SH-SY5Y (cell line): ENCODE data around the gene DYNC2I2.

ENCODE experiments used
- GATA2 ChIP-seq: IDR thresholded peaks from 2 replicates; pipeline ENCODE4 v1.6.1; 2011; ENCODE audit warnings: mild to moderate bottlenecking, low read depth, low read length
- GATA3 ChIP-seq: IDR thresholded peaks from 2 replicates; pipeline ENCODE4 v1.6.1; 2011; ENCODE audit warnings: low read depth, mild to moderate bottlenecking, low read length, moderate library complexity

The DYNC2I2 gene

DNA sequence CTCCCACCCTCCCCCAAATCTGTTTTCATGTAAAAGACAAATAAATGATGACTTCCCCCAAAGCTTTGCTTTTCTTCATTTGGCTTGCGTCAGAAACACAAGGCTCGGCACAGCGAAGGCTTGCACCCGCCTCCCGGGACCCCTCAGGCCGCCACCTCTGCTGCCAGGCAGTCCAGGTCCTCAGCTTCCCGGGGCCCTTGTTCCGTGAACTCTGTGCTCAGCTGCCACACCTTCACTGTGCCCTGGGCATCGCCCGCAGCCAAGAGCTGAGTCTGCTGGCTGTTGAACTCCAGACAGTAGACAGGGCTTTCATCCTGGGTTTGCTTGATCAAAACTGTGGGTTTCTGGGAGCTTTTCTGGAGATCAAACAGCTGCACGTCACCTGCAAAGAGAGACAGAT, 23.0 kb downstream of the DYNC2I2 start:
- no peak for TF ChIP-seq GATA2
- no peak for TF ChIP-seq GATA3

DNA sequence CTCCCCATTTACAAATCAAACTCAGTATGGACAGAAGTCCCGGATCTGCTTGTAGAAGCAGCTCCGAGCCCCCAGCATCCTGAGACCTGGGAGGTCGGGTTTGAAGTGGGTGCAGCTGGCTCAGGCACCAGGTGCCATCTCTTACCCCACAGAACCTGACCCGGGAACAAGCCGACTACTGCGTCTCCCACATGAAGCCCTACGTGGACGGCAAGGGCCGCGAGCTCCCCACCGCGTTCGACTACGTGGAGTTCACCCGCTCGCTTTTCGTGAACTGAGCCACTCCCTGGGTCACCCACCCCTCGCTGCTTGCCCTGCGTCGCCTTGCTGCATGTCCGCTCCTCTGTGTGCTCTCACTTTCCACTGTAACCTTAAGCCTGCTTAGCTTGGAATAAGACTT, 23.6 kb downstream of the DYNC2I2 start:
- no peak for TF ChIP-seq GATA3
- no peak for TF ChIP-seq GATA2

DNA sequence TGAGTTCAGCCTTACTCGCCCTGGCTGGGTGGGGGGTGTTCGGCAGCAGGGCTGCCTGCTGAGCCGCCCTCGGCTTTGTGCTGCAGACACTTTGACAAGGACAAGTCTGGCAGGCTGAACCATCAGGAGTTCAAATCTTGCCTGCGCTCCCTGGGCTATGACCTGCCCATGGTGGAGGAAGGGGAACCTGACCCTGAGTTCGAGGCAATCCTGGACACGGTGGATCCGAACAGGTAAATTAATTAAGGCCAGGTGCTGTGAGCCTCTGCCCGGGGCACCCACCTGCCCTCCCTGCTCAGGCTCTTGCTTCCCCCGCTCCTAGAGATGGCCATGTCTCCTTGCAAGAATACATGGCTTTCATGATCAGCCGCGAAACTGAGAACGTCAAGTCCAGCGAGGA, 24.2 kb downstream of the DYNC2I2 start:
- no peak for TF ChIP-seq GATA2
- TF ChIP-seq GATA3: no peak

DNA sequence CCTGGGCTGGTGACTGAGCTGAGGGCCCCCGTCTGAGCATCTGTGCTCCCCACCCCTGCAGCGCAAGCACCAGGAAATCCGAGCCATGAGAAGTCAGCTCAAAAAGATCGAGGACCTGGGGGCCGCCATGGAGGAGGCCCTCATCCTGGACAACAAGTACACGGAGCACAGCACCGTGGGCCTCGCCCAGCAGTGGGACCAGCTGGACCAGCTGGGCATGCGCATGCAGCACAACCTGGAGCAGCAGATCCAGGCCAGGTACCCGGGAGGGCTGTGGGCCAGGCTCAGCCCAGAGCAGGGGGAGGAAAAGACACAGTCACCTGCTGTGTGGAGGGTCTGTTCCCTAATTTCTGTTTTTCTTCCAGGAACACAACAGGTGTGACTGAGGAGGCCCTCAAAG, 24.6 kb downstream of the DYNC2I2 start:
- no peak for TF ChIP-seq GATA3
- TF ChIP-seq GATA2: no peak

DNA sequence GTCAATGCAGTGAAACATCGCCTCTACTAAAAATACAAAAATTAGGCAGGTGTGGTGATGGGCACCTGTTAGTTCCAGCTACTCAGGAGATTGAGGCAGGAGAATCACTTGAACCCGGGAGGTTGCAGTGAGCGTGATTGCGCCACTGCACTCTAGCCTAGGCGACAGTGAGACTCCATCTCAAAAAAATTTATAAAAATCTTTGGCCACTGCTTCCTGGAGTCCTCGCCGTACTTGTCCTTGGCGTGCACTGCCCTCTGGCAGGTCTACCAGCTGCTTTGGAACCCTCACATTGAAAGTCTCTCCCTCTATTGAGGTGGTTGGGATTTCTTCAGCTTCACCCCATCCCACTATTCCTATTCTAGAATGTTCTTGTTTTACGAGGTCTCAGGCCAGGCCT, 25.0 kb downstream of the DYNC2I2 start:
- TF ChIP-seq GATA2: no peak
- no peak for TF ChIP-seq GATA3

DNA sequence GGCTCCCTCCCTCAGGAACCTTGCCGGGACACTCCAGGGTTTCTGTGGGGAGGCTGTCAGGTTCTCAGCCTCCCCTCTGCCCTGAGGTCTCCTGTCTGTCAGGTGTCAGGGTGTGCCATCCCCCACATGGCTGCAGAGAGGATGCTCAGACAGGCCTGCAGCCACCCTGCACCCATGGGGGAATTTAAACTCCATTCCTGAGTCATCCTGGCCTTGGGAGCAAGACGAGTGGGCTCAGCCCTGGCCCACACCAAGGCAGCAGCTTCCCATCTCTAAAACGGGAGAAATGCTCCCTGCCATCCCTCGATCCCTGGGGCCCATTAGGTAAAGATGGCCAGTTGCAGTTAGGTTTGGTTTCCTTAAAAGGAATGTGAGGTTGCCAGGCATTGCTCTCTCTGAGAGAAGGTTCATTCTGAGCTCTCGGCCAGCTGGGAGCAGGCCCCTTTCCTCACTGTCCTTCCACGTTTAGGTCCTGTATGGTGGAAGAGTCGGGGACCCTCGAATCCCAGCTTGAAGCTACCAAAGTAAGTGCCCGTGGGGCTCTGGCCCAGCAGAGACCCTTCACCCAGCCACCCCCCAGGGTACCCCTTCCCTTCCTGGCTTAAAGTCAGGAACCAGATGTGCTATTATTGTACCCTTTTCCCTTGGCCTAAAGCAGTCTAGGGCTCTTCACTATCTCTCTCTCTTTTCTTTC, 26.6 kb downstream of the DYNC2I2 start:
- TF ChIP-seq GATA2 (no peak), GATA3 (no peak)

DNA sequence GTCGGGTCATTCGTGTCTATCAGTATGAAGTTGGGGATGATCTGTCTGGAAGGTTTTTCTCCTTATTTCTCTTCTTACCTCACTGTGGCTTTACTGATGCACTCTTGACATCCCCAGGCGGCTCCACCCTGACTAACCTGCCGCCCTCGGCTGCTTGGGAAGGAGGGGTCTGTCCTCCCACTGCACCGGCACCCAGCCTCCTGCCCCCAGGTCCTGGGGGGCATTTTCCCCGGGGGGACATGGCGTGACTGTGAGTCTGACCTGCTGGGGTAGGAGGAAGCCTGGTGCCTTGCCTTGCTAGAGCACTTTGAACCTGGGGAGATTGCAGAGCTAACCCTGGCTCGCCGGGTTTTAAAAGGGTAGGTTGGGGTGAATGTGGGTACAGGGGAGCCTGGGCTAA, 27.5 kb downstream of the DYNC2I2 start:
- TF ChIP-seq GATA3: no peak
- no peak for TF ChIP-seq GATA2

DNA sequence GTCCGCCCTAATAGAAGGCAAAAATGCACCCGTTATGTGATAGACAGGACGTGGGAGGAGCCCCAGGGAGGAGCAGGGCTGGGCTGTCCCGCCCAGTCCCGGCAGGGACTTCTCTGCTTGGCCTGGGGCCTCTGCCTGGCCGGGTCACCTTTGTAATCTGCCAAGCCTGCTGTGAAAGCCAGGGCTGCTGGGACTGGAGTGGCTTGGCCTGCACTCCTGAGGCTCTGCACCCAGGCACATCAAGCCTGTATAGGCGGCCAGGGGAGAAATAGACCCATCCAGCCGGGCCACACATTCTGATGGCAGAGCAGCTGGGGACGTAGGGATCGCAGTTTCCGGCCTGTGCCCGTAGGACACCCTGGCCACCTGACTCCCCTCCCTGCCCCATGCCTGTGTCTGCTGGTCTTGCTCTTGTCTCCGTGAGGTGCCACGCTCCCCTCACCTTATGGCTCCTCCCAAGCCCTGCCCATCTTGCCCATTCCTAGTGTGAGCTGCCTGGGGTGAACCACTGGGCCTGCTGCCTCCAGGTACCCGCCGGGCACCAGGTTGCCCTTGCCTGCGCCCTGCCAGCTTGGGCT, 28.1 kb downstream of the DYNC2I2 start:
- no peak for TF ChIP-seq GATA2
- no peak for TF ChIP-seq GATA3

DNA sequence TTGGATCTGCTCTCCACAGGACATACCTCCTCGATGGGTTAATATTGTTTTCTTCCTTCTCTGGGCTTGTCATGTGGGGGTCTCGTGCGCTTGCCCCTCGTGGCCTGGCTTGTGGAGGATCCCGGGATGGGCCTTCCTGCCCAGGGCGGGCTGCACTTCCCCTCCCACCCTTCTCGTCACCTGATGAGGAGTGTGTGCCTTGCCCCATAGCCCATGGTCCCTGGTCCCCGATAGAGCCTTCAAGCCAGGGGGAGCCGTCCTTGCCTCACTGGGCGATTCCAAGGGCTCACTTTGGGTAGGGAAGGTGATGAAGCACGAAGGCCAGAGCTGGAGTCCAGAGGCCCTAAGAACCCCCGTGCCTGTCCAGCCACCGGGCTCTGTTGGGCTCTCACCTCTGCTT, 28.7 kb downstream of the DYNC2I2 start:
- TF ChIP-seq GATA3 (no peak), GATA2 (no peak)

DNA sequence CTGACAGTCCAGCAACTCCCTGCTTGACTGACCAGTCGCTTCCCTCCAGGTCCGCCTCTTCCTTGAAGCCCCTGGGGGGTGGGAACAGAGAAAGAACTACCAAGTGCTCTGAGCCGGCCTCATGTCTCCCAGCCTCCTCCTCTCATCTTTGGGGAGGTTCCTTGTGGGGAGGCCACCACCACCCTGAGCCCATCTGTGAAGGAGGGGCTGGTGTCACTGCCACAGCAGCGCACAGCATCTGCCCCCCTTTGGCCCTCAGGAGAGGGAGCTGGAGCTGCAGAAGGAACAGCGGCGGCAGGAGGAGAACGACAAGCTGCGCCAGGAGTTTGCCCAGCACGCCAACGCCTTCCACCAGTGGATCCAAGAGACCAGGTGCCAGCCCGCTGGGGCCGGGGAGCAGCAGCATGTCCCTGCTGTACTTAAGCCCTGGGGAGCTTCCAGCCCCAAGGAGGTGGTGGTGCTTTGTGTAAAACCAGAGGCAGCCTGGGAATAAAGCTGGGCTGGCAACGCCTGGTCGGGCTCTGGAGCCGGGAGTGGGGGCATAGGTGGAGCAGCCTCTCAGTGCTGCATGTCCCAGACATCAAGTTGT, 29.4 kb downstream of the DYNC2I2 start:
- no peak for TF ChIP-seq GATA3
- TF ChIP-seq GATA2: no peak

DNA sequence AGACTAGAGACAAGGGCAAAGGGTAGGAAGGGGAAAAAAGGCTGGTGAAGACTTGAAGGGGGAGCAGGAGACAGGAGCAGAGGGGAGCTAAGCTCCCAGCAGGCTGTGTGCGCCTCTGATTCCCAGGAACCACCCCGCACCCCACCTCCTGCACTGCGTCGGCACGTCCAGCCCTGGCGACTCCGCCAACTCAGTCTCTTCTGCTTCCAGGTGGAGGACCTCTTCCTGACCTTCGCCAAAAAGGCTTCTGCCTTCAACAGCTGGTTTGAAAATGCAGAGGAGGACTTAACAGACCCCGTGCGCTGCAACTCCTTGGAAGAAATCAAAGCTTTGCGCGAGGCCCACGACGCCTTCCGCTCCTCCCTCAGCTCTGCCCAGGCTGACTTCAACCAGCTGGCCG, 30.5 kb downstream of the DYNC2I2 start:
- TF ChIP-seq GATA2 (no peak), GATA3 (no peak)

DNA sequence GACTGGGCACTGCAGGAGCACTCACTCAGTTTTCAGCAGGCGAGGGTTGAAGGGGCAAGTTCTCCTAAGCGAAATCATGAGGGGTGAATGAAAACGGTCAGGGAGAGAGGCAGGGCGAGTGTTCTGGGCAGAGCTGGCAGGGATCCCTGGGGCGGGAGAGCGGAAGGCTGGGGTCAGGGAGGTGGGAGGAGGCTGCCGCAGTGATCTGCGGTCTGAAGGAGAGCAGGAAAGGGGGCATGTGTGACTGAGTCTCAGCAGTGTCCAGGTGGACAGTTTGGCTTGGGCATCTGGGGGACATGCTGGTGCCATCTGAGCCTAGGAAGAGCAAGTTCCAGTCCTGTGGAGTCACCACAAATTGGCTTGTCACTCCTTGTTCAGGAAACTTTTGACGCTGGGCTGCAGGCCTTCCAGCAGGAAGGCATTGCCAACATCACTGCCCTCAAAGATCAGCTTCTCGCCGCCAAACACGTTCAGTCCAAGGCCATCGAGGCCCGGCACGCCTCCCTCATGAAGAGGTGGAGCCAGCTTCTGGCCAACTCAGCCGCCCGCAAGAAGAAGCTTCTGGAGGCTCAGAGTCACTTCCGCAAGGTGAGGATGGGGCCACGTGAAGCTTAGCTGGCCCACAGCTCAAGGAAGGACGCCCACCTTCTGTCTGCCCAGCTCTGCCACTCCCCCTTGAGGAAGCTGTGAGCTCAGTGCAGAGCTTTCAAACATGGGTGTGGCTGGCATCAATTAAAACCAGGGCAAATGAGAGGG, 31.1 kb downstream of the DYNC2I2 start:
- TF ChIP-seq GATA3: no peak
- no peak for TF ChIP-seq GATA2

DNA sequence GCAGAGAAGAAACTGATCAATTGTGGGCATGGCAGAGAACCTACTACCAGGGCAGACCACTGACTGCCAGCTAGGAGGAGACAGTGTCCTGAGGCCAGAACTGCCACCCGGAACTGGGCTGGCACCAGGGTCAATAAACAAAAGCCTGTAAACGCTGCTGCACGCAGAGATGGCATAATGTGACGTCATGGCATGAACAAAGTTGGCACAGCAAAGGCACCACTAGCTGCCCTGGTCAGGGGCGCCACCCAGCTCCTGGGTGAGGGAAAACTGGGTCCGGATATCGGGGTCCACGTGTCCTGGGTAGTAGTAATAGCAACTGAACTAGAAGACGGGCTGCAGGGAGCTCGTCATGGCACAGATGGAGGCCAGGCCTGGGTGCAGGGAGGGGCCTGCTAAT, 32.1 kb downstream of the DYNC2I2 start:
- no peak for TF ChIP-seq GATA2
- no peak for TF ChIP-seq GATA3

DNA sequence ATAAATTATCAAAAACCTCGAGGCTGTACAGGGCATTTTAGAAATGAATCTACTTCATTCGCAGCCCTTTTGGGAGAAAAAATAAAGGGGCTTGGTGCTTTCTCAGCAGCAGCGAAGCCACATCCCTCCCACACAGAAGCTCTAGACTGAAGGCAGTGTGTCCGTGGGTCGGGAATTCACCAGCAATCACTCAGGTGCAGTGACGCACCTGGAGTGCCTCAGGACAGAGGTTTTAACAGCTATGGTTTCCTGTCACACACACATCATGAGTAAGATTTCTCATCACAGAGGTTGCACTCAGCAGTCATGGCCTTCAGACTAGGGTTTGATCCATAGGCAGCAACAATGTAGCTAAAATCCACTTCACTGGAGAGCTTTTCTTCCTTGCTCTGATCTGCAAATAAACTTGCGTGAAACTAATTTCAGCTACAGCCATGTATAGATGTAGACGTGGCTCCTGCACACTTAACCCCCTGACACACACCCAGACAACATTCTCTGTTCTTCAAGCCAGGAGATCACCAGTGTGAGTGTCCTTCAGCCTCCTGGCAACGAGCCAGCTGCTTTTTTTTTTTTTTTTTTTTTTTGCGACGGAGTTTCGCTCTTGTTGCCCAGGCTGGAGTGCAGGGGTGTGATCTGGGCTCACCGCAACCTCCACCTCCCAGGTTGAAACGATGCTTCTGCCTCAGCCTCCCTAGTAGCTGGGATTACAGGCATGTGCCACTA, 34.8 kb downstream of the DYNC2I2 start:
- TF ChIP-seq GATA3 (no peak), GATA2 (no peak)
